ENCODE measurements around the gene TEDC1.

Gene TEDC1

GRCh38 chr14:105458571-105458970, 32.5 kb upstream of the TEDC1 start:
- ATAC-seq (no peak), DNase-seq (no peak)

GRCh38 chr14:105460116-105460515, 30.9 kb upstream of the TEDC1 start:
- DNase-seq (no peak), ATAC-seq (no peak)

GRCh38 chr14:105460616-105461015, 30.4 kb upstream of the TEDC1 start:
- DNase-seq (no peak), ATAC-seq (no peak)

GRCh38 chr14:105461903-105462302, 29.1 kb upstream of the TEDC1 start:
- ATAC-seq (no peak), DNase-seq (no peak)

- ATAC-seq (no peak), DNase-seq (no peak)
These were observed 26.5 kb upstream of the TEDC1 start for GRCh38 chr14:105464501-105464900.

GRCh38 chr14:105465209-105466031, 25.6 kb upstream of the TEDC1 start:
- DNase-seq (no peak), ATAC-seq (no peak)

GRCh38 chr14:105466531-105467248, 24.4 kb upstream of the TEDC1 start:
- ATAC-seq (no peak), DNase-seq (no peak)

GRCh38 chr14:105467249-105467941, 23.7 kb upstream of the TEDC1 start:
- ATAC-seq (no peak), DNase-seq (no peak)

- no peak for DNase-seq
- no peak for ATAC-seq
These were observed 23.0 kb upstream of the TEDC1 start for GRCh38 chr14:105467942-105468471.

- no peak for ATAC-seq
- no peak for DNase-seq
These were observed 22.3 kb upstream of the TEDC1 start for GRCh38 chr14:105468621-105469241.

- DNase-seq = no peak
- ATAC-seq = no peak
These were observed 21.3 kb upstream of the TEDC1 start for GRCh38 chr14:105469456-105470349.

- no peak for DNase-seq
- no peak for ATAC-seq
These were observed 20.4 kb upstream of the TEDC1 start for GRCh38 chr14:105470350-105471296.

- ATAC-seq = no peak
- no peak for DNase-seq
These were observed 19.7 kb upstream of the TEDC1 start for GRCh38 chr14:105471297-105471821.

- DNase-seq (no peak), ATAC-seq (no peak)
These were observed 19.1 kb upstream of the TEDC1 start for GRCh38 chr14:105471823-105472485.

- ATAC-seq = no peak
- no peak for DNase-seq
These were observed 18.5 kb upstream of the TEDC1 start for GRCh38 chr14:105472486-105472991.

- ATAC-seq (no peak), DNase-seq (no peak)
These were observed 17.9 kb upstream of the TEDC1 start for GRCh38 chr14:105473033-105473676.

- ATAC-seq = peak; percentile 28
- DNase-seq = peak; percentile 65
These were observed 17.2 kb upstream of the TEDC1 start for GRCh38 chr14:105473677-105474482.
